Nephron (organoid): ENCODE data around the gene LRRC61.

ENCODE experiments used
- H3K27ac Mint-ChIP-seq, 3 experiments: 2 replicates each; pipeline ENCODE4 v1.8.0; 2020; ENCODE audit warnings: mixed read lengths in 3 of 3, mild to moderate bottlenecking in 2 of 3, moderate library complexity in 1 of 3
- H3K27me3 Mint-ChIP-seq: 2 replicates; pipeline ENCODE4 v1.8.0; 2021; ENCODE audit warnings: low read depth, mild to moderate bottlenecking, moderate library complexity, mixed read lengths
- H3K36me3 Mint-ChIP-seq: 2 replicates; pipeline ENCODE4 v1.8.0; 2020; ENCODE audit warnings: low read depth, mixed read lengths
- H3K4me1 Mint-ChIP-seq: 2 replicates; pipeline ENCODE4 v1.8.0; 2020; ENCODE audit warnings: mixed read lengths
- H3K4me3 Mint-ChIP-seq, 3 experiments: 2 replicates each; pipeline ENCODE4 v1.8.0; 2020; ENCODE audit warnings: mild to moderate bottlenecking in 3 of 3, mixed read lengths in 3 of 3, moderate library complexity in 2 of 3
- H3K9me3 Mint-ChIP-seq: 2 replicates; pipeline ENCODE4 v1.8.0; 2020; ENCODE audit warnings: mixed read lengths
- TF ChIP-seq, protein P1 (sequence below), 3 experiments: fragments of 200-600 bp; sonication (generic); IDR thresholded peaks; one replicate each; pipeline ENCODE4 v1.5.0; 2021; ENCODE audit warnings: antibody characterized with exemption in 3 of 3; ENCODE audit not compliant: unreplicated experiment in 3 of 3

Gene LRRC61

DNA sequence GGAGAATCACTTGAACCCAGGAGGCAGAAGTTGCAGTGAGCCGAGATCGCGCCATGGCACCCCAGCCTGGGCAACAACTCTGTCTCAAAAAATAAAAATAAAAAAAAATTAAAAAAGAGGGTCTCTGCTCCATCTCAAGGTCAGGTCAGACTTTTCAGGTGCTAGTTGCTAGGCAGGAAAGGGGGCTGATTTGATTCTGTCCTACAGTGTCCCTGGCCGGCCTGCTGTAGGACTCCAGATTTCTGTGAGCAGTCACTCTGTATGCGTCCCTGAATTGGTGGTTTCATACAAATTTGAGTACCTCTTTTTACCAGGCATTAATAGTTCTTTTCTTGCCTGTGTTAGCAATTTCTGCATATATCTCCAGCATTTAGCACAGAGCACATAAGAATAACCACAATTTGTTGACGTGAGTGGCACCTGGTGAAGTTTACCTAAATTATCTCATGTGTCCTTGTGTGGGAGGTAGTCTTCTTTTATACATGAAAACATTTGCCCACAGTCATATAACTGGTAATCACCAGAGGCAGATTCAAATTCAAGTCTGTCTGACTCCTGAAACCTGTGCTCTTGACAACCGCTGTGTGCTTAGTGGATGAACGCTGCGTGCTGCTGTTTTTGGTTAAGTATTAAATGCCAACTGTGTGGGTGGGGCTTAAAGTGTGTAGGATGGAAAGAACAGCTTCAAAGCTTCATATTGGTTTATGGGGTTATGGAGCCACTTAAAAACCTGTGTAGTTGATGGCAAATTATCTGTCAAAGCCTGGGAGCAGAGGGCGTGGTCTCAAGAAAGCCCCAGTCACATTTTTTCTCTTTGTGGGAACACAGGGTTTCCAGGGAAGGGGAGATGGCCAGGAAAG, 52.7 kb downstream of the LRRC61 start:
- TF ChIP-seq, protein P1, sequence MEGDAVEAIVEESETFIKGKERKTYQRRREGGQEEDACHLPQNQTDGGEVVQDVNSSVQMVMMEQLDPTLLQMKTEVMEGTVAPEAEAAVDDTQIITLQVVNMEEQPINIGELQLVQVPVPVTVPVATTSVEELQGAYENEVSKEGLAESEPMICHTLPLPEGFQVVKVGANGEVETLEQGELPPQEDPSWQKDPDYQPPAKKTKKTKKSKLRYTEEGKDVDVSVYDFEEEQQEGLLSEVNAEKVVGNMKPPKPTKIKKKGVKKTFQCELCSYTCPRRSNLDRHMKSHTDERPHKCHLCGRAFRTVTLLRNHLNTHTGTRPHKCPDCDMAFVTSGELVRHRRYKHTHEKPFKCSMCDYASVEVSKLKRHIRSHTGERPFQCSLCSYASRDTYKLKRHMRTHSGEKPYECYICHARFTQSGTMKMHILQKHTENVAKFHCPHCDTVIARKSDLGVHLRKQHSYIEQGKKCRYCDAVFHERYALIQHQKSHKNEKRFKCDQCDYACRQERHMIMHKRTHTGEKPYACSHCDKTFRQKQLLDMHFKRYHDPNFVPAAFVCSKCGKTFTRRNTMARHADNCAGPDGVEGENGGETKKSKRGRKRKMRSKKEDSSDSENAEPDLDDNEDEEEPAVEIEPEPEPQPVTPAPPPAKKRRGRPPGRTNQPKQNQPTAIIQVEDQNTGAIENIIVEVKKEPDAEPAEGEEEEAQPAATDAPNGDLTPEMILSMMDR (IDR thresholded peaks at IDR 0.05; ENCODE audit: unreplicated experiment in 3 of 3): no peak
- Mint-ChIP-seq H3K4me3 (peak overlapping the region; percentile 12 to 60 (median 22)), H3K9me3 (no peaks in the 10 kb centered on the region), H3K4me1 (peaks cover 64% of the 10 kb centered on the region), H3K27ac (peak overlapping the region; percentile 64 to 89 (median 87)), H3K36me3 (peaks cover 31% of the 10 kb centered on the region), H3K27me3 (no peaks in the 10 kb centered on the region)

DNA sequence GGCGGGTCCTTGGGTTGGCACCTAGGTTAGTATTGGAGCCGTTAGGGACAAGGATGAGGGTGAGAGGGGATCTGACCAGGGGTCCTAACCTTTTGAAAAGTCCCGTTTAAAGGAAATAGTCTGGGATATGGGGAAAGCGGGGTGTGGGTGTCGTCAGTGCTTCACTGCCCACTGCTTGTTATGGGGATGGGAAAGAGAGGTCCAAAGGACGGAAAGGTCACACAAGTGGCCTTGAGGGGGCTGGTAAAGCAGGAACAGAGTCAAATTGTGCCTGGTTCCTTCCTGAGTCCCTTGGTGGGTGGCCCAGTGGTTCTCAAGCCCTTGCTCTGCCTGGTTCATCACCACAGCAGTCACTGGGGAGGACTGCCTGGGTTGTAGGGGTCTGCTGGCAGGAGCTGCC, 53.4 kb downstream of the LRRC61 start:
- Mint-ChIP-seq H3K4me1 (peaks cover 67% of the 10 kb centered on the region), H3K4me3 (peak overlapping the region in 2 of 3 experiments; percentile 13 to 60), H3K27me3 (no peaks in the 10 kb centered on the region), H3K36me3 (peaks cover 29% of the 10 kb centered on the region), H3K9me3 (no peaks in the 10 kb centered on the region), H3K27ac (peak overlapping the region; percentile 64 to 89 (median 87))
- TF ChIP-seq, protein P1 (IDR thresholded peaks at IDR 0.05; ENCODE audit: unreplicated experiment in 3 of 3): no peak

DNA sequence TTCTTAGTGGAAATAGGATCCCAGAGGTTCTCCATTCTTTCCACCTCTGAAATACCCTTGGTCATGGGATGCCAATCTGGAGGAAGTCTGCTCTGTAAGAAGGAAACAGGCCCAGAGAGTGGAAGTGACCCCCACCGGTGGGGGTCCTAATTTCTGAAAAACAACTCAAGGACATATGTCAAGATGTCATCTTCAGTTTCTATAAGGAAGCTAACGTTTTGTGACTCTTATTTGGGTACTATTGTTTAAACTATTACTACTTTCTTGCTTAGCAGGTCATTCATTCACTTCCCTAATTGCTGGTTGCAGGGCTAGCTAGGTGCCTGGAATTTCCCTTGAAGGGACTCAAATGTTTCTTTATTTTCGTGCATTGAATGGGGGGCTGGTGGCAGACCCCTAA, 54.0 kb downstream of the LRRC61 start:
- Mint-ChIP-seq H3K4me3 (peak overlapping the region; percentile 83 to 91 (median 90)), H3K4me1 (peaks cover 69% of the 10 kb centered on the region), H3K9me3 (no peaks in the 10 kb centered on the region), H3K27me3 (no peaks in the 10 kb centered on the region), H3K36me3 (peaks cover 29% of the 10 kb centered on the region), H3K27ac (peak overlapping the region; percentile 64 to 98 (median 95))
- TF ChIP-seq, protein P1 (IDR thresholded peaks at IDR 0.05; ENCODE audit: unreplicated experiment in 3 of 3): no peak

DNA sequence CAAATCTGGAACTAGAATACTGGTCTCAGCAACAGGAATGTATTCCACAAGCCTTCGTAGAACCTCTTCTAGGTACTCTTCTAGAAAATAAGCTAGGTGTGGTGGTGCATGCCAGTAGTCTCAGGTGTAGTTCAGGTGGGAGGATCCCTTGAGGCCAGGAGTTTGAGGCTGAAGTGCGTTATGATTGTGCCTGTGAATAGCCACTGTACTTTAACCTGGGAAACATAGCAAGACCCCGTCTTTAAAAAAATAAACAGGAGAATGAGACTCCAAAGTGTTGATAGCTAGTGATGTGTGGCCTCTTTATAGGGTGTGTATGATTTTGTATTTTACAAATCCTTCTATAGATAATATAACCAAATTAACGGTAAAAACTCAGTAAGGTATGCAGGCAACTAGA, 54.5 kb downstream of the LRRC61 start:
- no peaks in the 10 kb centered on the region for H3K9me3 Mint-ChIP-seq
- H3K4me3 Mint-ChIP-seq: peak overlapping the region; percentile 83 to 91 (median 90)
- H3K36me3 Mint-ChIP-seq: peaks cover 27% of the 10 kb centered on the region
- TF ChIP-seq, protein P1 (IDR thresholded peaks at IDR 0.05; ENCODE audit: unreplicated experiment in 3 of 3): no peak
- H3K27ac Mint-ChIP-seq: peak overlapping the region; percentile 64 to 98 (median 95)
- H3K27me3 Mint-ChIP-seq: no peaks in the 10 kb centered on the region
- H3K4me1 Mint-ChIP-seq: peaks cover 72% of the 10 kb centered on the region

DNA sequence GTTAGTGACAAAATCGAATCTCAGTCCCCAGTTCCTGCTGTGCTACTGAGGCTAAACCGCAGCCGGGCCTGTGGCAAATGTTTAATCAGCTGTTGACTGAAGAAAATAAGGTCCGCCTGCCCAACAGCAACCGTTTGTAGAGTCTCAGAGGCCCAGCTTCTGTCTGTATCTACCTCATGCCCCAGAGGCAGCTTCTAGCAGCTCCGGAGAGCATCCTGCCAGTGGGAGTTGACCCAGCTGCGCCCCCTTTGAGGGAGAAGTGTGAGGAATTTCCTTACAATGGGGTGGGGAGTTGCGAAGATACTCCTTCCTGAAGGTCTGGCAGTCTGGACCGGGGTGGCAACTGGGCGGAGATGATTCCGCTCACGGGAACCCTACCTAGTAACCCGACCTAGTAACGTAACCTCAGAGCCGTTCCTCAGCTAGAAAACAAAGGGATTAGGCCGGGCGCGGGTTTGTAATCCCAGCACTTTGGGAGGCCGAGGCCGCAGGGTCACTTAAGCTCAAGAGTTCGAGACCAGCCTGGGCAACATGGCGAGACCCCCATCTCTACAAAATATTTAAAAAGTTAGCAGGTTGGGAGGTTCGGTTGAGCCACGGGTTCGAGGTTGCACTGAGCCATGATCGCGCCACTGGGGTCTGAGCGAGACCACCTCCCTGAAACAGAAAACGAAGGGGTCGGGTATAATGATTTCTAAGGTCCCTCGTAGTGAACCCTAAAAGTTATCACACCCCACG, 55.1 kb downstream of the LRRC61 start:
- H3K27me3 Mint-ChIP-seq: no peaks in the 10 kb centered on the region
- H3K9me3 Mint-ChIP-seq: no peaks in the 10 kb centered on the region
- H3K36me3 Mint-ChIP-seq: peaks cover 20% of the 10 kb centered on the region
- TF ChIP-seq, protein P1 (IDR thresholded peaks at IDR 0.05; ENCODE audit: unreplicated experiment in 3 of 3): peak in 1 of 3 experiments; percentile 29
- H3K4me1 Mint-ChIP-seq: peaks cover 72% of the 10 kb centered on the region
- peak overlapping the region; percentile 83 to 91 (median 90) for H3K4me3 Mint-ChIP-seq
- peak overlapping the region; percentile 64 to 98 (median 95) for H3K27ac Mint-ChIP-seq
